Activated CD8-positive, alpha-beta memory T cell treated with anti-CD3 and anti-CD28 coated beads for 1 hour (primary cell): Measurements from ENCODE around the gene DLG1.

Experiments
- DNase-seq, 2 donors: peaks; one replicate each; pipeline ENCODE4 v3.0.0-alpha.2; 2020; ENCODE audit warnings: low read depth in 1 of 2; ENCODE audit errors: extremely low read depth in 1 of 2

DLG1 gene

DNA sequence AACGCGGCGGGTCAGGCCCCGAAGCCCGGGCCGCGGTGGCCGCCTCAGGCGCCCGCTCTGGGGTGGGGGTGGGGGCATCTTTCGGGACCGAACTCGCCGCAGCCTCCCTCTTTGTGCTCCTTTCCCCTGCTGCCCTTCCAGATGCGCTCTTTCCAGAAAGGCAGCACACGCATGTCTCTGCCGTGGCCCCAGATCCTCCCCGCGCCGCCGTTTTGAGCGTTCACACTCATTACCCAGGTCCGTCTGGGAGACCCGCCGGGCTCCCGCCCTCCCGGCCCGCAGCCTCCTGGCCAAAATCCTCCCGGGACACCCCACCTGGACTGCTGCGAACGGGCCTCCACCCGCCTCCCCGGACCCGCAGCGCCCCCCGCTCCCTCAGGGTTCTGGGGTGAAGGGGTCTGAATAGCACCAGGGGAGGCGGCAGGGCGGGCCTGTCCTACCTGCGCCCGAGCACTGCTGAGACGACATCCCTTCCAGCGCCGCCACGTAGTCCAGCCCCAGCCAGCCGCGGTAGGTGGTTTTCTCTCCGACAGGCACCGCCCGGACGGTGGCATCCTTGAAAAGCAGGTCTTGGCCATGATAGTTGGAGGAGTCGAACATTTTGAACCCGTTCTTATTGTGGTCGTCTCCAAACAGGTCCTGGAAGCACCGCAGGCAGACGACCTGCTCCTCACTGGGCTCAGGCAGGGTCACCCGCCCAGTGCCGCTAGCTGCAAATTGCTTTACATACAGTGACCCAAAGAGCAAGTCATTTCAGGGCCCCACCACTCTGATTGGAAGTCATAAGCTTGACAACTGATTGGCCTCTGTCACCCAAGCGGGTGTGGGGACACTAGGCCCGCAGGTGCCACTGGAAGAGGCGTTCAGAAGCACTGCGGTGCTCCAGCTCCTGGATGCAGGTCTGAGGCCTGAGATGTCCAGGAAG lies 294.7 kb downstream of the DLG1 start:
- DNase-seq, result no peak

DNA sequence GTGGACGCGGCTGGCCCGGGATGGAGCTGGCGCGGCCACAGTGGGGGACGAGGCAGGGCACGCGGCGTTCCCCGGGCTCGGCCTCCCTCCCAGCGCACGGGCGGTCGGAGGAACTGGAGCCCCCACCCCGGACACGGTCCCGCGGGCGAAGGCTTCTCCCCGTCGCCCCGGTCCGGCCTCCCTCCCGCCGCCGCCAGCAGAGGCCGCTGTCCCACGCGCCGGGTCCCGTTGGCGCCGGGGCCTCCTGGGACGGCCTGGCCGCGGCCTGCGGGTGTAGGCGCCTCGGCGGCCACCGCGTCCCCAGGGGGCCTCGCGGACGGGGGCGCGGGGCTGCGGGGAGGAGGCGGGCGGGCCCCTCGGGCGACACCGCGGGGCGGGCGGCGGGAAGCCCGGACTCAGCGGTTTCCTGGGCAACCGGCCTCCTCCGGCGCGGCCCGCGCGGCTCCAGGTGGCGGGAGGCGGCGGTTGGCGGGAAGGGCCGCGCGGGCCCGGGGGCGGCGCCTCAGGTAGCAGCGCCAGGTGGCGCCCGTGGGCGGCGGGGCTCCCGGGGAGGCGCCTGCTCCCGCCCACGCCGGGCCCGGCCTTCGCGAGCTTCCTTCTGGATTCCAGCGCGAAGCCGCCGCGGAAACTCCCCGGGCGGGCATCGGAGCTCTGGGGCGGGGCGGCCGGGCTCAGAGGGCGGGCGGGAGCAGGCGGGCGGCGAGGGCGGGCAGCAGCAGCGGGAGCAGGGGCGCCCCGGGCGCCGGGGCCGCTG lies 295.5 kb downstream of the DLG1 start:
- peak; percentile 48 to 67 for DNase-seq

DNA sequence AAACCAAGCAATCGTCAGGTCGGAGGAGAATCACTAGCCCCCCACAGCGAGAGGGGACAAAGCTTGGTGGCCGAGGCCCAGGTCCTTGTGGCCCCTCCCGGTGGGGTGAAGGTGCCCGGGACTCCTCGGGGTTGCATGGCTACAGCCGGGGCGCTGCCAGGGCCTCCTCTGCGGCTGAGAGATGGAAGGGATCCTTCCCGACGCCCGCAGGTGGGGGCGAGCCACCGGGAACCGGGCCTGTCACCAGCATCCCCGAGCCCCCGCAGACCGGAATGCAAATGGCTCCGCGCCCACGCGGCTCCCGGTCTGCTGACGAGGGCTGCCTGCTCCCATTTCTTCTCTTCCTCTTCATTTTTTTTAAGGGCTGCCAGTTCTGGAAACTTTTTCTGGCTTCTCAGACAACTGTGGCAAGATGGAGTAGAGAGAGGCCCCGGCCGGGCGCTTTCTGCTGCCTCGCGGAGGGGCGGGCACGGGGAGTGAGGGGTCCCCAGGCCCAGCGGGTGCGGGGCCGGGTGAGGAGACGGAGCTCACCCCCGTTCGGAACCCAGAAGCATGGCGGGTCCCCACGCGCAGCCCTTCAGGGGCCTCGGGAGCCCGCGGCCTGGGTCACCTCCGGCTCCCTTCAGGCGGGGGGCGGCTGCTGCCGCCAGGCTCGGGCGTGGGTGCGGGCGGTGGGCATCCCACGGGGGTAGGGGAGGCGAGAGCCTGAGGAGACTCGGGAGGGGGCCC lies 296.3 kb downstream of the DLG1 start:
- no peak for DNase-seq

DNA sequence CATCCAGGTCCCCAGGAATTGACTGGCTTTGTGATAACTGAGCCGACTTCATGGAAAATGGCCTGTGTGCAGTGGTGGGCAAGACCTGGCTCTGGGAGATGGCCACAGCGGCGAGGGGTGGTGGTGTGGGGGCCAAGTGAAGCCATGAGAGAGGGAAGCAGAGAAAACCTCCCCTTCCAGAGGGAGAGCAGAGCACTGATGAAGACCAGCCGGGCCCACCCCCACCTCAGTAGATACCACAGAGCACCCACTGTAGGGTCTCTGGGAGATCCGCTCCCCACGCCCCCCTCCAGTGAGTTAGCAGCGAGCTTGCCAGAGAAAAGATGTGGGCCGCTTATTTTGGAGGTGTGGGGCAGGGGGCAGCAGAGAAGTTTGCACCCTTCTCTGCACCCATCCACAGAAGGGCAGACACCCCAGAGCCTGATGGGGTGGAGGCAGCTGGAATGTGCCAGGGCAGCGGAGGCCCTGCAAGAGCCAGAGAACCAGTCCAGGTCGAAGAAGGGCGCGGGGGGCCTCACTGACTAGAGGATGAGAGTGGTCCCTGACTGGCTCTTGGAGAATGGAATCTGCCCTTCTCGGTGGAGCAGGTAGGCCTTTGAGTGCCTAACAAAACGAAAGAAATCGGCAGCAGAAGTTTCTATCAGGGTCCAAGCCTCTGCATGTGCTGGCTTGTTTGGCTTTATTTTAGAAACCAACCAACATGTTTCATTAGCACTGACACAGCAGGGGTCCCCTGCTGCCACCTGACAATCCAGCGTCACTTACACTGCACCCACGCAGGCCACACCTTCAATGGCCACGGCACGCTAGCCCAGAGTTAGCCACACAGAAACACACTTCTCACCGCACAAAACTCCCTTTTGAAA lies 297.1 kb downstream of the DLG1 start:
- no peak for DNase-seq

DNA sequence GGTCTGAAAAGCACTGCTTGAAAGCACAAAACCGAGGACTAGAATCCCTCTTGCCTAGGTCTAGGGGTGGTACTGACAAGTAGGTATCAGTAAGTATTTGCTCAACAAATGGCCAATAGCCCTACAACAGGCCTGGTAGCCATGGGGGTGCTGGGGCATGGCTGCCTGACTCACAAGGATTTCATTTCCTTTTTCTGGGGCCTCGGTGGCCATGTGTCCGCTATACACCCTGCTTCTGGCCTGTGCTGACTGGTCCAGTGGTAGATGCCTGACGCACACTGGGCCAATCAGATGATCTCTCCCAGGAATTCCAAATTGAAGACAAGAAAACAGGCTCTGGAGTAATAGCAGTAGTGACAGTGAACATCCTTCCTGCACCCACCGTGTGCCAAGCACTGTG lies 298.2 kb downstream of the DLG1 start:
- DNase-seq, result no peak

DNA sequence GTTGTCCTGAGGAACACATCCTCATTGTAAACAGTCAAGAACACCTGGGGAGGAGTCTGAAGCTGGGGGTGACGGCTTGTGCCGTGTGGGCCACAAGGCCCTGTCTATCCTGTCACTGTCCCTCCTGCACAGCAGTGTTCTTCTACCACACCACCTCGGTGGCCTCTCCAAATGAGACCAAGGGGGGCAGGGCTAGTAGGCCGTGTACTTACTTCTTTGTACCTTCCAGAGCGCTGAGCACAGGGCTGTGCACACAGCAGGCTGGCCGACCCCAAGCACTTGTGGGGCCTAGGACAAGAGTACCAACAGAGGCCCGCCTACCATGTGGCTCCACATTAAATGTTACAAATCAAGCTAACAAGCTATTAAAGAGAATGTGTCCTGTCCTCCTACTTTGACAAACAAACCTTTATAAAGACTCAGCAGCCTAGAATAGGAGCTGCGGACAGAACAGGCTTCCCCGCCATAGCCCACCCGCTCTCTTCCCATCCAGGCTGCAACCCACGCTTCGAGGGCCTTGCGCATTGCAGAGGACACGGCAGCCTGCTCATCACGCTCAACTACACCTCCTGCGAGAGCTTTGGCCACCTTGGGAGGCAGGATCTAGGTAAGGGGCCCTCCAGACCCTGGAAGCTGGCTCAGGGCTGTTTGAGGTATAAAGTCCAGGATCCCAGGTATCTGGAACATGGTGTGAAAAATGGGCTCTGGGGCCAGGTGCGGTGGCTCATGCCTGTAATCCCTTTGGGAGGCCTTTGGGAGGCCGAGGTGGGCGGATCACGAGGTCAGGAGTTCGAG lies 299.2 kb downstream of the DLG1 start:
- no peak for DNase-seq

DNA sequence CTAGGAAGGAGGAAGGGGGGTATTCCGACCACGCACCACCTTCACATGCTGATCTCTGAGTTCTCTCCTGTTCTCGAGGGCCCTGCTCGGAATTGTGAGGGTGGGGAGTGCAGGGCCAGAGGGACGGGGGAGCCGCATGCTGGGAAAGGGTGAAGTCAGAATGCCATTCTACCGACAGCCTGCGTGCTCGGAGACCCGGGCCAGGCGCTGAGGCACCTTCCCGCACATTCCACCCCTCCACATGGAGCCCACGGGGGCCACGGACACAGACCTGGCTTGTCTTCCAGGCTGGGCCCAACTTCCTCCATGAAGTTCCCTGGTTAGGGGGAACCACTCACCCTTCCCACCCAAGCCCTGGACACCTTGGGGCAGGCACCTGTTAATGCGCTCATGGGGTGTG lies 301.1 kb downstream of the DLG1 start:
- DNase-seq, result no peak

DNA sequence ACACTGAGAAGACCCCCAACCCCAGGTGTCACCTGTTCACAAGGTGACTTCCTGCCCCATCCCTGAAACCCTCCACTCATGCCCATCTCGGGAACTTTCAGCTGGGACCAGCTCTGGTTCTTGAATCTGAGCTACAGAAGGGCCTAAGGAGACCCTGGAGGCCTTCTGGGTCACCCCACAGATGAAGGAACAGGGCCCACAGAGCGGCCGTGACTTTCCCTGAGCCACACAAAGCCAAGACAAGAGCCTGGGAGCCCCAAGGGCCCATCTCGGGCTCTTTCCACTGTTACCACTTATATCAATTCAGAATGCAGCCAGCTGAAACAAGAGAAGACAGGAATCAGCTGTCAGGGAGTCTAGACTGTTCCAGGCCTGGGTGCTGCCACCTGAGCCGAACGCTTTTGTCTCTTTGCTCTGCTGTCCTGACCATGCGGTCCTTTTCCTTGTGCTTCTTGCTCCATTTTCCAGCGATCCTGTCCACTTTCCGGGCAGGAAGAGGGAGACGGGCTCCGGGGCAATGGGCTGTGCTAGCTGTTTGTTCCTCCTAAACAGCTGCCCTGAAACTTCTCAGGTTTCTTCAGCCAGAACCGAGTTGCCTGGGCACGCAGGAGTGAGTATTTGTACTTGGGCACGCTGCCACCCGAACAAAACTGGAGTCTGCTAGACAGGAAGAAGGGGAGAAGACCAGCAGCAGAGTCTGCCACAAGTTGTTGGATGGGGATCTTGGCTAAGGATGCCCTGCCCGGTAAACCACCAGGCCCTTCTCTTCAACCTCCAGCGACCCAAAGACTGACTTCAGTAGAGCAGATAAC lies 301.8 kb downstream of the DLG1 start:
- DNase-seq, result no peak

DNA sequence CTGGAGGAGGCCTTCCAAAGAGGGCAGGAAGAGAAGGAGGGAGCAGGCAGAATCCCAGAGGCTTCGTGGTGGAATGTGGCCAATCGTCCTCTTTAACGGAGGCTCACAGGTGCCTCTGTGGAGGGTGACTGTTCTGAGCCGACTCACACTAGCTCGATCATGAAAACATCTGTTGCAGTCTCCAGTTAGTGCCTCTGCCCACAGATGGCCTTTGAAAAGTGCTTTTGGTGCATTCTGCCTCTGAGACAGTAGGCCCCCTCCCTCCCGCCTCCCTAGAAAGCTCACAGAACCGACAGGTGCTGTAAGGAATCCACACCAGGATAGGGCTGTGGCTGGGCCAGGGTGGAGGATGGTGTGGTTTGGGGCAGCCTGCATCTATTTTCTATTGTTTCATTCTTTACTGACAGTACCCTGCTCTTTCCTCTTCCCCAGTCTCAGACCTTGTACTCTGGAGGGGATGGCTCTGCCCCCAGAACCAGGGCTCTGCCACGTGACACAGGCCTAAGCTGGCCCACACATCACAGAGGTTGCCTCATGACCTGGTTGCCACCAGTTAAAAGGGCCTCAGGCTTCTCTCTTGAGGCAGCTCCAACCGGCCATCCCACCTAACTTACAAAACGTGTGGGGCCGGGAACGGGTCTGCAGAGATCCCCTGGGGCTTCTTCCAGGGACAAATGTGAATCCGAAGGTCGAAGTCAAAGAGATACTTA lies 302.6 kb downstream of the DLG1 start:
- DNase-seq, result no peak

DNA sequence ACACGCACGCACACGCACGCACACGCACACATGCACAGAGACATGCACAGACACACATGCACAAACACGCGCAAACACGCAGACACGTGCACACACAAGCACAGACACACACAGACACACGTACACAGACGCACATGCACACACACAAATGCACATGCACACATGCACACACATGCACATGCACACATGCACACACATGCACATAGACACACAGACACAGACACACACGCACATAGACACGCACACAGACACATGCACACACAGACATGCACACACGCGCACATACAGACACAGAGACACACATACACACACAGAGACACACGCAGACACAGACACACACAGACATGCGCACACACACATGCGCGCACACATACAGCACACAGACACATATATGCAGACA lies 303.4 kb downstream of the DLG1 start:
- DNase-seq, result no peak

DNA sequence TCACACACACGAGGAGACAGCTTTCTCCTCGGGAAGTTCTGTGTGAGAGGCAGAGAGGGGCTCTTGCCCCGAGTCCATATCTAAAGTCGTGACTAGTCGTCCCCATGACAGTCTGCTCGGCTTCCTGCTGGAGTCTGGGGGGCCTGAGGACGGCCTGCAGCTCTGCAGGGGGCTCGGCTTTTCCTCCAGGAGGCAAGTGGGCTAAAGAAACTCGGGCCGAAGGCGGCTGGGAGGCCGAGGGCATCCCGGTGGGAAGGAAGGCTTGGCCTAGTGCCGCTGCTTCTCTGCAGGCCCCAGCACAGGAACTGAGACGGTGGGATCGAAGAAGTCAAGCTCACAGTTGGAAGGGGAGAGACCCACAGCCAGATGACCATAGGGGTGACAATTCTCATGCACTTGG lies 304.4 kb downstream of the DLG1 start:
- no peak for DNase-seq
